NCI-H345 (cell line): ENCODE results near the gene GTF3C5.
"Not testable (repeated sequence)": the region's sequence is repeated elsewhere in the genome, so short reads cannot be mapped to it uniquely, and the experiment has no call there.

Experiments
- DNase-seq: peaks from one replicate; lab custom pipeline; 2025; lab: John Stamatoyannopoulos, UW

Gene GTF3C5

GRCh38 chr9:133071484-133072150, 40.8 kb downstream of the GTF3C5 start:
- DNase-seq = no peak

DNA sequence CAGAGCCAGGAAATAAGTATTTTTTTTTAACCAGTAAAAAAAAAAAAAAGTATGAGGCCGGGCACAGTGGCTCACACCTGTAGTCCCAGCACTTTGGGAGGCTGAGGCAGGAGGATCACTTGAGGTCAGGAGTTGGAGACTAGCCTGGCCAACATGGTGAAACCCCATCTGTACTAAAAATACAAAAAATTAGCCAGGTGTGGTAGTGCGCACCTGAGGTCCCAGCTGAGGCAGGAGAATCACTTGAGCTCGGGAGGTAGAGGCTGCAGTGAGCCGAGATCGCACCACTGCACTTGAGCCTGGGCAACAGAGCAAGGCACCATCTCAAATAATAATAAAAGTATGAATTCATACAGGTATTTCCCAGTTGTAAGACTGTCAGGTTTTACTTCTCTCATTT, 41.4 kb downstream of the GTF3C5 start:
- not testable (repeated sequence) for DNase-seq

GRCh38 chr9:133073086-133074014, 42.6 kb downstream of the GTF3C5 start:
- DNase-seq = no peak

- DNase-seq = no peak
These were observed 43.4 kb downstream of the GTF3C5 start for GRCh38 chr9:133074111-133074651.

DNA sequence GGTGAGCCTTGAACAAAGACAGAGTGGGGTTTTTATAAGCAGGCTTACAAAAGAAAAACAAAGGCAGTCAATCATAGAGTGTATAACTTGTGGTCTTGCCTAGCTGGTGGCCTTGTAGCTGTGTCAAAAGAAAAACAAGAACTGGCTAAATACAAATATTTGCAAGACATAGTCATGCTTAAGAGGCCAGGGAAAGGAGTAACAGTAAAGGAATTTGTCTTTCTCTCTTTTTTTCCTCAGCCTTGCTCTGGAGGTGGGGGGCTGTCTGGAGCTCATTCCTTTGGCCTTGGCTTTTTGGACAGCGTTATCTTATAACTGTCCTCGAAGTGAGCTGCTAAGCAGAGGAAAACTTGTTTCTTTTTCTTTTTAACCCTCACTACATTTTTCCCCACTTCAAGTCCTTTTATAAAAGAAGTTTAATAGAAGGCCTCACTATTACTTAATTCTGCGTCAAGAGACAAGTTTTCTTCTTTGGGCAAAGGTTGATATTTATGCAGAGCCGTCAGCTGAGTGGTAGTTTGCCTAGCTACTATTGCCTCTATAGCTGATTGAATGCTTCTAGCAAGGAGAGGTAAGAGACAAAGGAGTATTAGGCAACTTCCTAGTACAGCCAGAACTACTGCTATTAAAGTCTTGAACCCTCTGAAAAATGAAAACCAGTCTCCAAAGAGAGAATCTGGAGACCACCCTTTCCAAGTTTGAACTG, 45.3 kb downstream of the GTF3C5 start:
- no peak for DNase-seq

- no peak for DNase-seq
These were observed 45.9 kb downstream of the GTF3C5 start for GRCh38 chr9:133076691-133077090.

DNA sequence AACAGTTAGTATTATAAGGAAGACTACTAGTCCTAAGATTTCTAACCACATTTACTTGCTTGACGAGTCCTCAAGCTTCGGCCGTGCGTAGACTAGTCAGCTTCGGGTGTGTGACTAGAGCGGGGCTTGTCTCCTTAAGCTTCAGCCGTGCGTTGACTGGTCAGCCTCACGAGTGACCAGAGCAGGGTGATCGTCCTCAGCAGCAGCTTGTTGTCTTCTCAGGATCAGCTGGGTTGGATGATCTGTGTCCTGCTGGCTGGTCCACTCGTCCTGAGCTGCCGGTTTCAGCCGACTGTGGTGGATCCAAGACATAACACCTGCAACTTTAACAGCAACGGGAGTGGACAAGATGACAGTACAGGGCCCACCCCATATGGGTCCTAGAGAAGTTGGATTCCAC, 47.7 kb downstream of the GTF3C5 start:
- no peak for DNase-seq

GRCh38 chr9:133080161-133080560, 49.4 kb downstream of the GTF3C5 start:
- DNase-seq = no peak

DNA sequence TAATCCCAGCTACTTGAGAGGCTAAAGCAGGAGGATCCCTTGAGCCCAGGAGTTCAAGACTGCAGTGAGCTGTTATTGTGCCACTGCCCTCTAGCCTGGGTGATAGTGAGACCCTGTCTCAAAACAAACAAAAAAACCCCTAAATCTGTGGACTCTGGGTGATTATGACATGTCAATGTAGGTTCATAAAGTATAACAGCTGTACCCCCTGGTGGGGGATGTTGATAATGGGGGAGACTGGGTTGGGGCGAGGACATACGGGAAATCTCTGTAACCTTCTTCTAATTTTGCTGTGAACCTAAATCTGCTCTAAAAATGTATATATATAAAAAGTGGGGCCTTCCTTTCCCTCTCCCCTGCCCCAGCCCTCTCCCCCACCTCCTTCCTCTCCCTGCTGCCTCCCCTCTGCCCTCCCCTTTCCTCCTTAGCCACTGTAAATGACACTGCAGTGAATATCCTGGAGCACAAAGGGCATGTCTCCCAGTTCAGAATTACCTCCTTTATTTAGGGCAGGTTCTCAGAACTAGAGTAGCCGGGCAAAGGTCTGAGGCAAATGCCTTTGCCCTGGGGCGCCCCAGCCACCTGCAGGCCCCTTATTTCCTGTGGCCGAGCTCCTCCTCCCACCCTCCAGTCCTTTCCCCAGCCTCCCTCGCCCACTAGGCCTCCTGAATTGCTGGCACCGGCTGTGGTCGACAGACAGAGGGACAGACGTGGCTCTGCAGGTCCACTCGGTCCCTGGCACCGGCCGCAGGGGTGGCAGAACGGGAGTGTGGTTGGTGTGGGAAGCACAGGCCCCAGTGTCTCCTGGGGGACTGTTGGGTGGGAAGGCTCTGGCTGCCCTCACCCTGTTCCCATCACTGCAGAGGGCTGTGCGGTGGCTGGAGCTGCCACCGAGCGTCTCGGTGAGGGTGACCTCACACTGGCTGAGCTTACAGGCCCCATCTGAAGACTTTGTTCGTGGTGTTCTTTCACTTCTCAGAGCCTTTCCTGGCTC, 50.3 kb downstream of the GTF3C5 start:
- not testable (repeated sequence) for DNase-seq

- not testable (repeated sequence) for DNase-seq
These were observed 51.3 kb downstream of the GTF3C5 start for GRCh38 chr9:133081957-133082644.

DNA sequence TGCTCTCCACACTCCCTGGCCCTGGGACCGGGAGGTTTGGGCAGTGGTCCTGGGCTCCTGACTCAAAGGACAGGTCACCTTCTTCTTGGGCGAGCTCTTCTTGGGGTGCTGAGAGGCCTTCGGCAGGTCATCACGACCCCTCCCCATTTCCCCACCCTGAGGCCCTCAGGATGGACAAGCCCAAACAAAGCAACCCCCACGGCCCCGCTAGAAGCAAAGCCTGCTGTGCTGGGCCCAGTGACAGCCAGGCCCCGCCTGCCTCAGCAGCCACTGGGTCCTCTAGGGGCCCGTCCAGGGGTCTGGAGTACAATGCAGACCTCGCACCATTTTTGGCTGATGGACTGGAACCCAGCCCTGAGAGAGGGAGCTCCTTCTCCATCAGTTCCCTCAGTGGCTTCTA, 52.9 kb downstream of the GTF3C5 start:
- DNase-seq = not testable (repeated sequence)

DNA sequence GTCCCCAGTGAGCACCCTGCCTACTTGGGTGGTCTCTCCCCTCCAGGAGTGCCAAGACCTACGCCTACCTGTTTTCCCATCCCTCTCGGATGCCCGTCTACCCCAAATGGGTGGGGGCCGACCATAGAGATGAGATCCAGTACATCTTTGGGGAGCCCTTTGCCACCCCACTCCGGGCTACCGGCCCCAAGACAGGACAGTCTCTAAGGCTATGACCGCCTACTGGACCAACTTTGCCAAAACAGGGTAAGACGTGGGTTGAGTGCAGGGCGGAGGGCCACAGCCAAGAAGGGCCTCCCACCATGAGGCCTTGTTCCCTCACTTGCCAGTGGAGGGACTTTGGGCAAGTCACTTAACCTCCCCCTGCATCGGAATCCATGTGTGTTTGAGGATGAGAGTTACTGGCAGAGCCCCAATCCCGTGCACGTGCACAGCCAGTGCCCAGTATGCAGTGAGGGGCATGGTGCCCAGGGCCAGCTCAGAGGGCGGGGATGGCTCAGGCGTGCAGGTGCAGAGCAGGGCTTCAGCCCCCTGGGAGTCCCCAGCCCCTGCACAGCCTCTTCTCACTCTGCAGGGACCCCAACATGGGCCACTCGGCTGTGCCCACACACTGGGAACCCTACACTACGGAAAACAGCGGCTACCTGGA, 55.5 kb downstream of the GTF3C5 start:
- DNase-seq = not testable (repeated sequence)

GRCh38 chr9:133086894-133087293, 56.1 kb downstream of the GTF3C5 start:
- no peak for DNase-seq

DNA sequence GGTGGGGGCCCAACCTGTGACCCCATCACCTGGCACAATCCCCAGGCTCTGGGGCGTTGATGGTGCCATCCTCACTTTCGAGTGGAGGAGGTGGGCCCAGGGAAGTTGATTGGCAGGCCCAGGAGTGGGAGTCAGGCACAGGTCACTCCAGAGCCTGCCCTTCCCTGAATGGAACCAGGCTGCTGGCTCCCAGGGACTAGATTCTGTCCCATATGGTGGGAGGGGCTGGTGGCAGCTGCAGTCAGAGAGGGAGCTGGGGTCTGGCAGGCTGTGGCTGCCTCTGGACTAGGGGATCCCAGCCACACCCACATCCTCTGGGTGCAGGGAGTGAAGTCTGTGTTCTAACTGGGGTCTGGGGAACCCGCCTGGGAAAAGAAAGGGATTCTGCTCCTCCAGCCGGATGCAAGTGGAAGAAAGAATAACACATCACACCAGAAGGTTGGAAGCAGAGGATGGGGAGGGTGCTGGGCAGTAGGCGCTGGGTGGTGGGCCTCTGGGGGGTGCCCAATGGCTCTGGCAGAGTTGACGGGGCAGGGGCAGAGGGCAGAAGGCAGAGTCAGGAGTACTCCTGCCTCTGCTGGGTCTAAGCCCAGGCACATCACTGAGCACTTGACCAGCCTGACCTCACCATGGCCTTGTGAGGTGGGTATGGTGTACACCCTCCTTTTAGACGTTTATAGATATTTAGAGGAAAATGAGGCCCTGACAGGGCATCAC, 56.8 kb downstream of the GTF3C5 start:
- DNase-seq = no peak

GRCh38 chr9:133088146-133088750, 57.5 kb downstream of the GTF3C5 start:
- DNase-seq = no peak

DNA sequence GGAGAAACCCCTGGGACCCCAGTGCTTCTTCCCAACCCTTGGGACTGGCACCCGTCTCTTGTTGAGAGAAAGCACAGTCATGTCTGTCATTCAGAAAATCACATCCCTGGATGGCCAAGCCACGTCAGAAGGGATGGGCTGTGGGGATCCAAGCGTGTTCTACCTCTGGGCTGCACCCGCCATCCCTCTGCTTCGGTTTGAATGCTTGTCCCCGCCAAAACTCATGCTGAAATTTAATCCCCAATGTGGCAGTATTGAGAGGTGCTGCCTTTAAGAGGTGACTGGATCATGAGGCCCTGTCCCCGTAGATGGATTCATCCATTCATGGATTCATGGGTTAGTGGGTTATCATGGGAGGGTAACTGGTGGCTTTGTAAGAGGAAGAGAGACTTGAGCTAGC, 58.0 kb downstream of the GTF3C5 start:
- DNase-seq = no peak

DNA sequence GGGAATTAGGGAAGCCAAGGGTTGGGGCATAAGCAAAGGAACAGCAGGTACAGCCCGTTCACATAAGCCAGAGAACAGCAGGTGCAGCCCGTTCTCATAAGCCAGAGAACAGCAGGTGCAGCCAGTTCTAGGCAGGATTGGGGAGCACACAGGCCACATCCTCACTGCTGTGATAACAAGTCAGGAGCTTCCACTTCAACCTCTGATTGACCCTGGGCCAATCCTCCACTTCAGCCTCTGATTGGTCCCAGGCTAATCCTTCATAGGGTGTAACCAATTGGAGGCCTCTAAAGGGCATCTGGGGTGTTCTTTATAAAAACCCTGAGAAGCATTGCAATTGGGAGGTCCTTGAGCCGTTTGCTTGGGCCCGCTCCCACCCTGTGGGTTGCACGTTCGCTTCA, 58.5 kb downstream of the GTF3C5 start:
- DNase-seq = peak; percentile 80

DNA sequence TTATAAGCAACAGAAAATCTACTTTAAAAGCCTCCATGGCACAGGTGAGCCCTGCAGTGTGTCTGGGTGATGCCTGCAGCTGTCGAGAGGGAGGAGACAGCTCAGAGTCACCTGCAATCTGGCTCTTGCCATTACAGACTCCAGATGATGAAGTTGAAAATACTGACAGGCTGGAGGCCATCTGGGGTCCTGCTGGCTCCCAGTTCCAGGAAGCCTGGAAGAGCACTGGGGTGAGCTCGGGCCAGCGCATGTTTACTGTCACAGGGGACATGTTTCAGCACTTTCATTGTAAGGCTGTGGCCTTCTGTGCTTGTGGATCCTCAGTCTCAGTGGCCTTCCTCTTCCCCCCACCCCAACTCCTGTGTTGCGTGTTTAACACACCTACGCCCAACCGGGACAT, 59.4 kb downstream of the GTF3C5 start:
- DNase-seq = no peak
